GM12878 (cell line): ENCODE results near the gene KMT2E. TPM values are rescaled to one million over a fixed set of nuclear protein-coding genes. Genes with fewer than 3 reads are reported as not detected.

Experiments used
- ATAC-seq: fragments of 200-7000 bp; cut with Tn5 transposase; 3 replicates; pipeline ENCODE4 v1.9.1; 2020; ENCODE audit warnings: mild to moderate bottlenecking, moderate library complexity
- BruUV-seq: library from RNA; stranded (reverse); fragments of 400-500 nt; replicated peaks from 2 replicates; lab custom pipeline; 2021; lab: Mats Ljungman, UMichigan
- CTCF ChIA-PET: fragments of 300-600 bp; sonication (Branson Sonifier 250); formaldehyde crosslinking; extraction: SDS; loops from one replicate; lab custom pipeline; 2021; ENCODE audit warnings: inconsistent platforms; lab: Yijun Ruan, JAX
- POLR2A ChIA-PET: fragments of 350-600 bp; formaldehyde crosslinking; extraction: SDS; loops from one replicate; lab custom pipeline; 2021; ENCODE audit warnings: inconsistent platforms; lab: Charles Lee
- RAD21 ChIA-PET: fragments of 300-600 bp; sonication (Branson Sonifier 250); formaldehyde crosslinking; loops from one replicate; lab custom pipeline; 2023; ENCODE audit warnings: antibody characterized with exemption; ENCODE audit not compliant: unreplicated experiment; lab: Charles Lee
- SMC1A ChIA-PET: fragments of 300-600 bp; sonication (Branson Sonifier 250); formaldehyde crosslinking; loops from one replicate; lab custom pipeline; 2023; ENCODE audit not compliant: unreplicated experiment, uncharacterized antibody; lab: Charles Lee
- DNase-seq: peaks from one replicate; pipeline ENCODE4 v3.0.0-alpha.2; 2011; ENCODE audit warnings: low read depth, low spot score
- FAIRE-seq: peaks from 3 replicates; lab custom pipeline; 2011; peaks lifted over from hg19 to GRCh38; lab: Jason Lieb, UNC
- H2AFZ ChIP-seq: 2 replicates; pipeline ENCODE4 v1.6.0; 2011; ENCODE audit warnings: low read depth, low read length, control low read depth; ENCODE audit not compliant: control insufficient read depth
- H3K27ac ChIP-seq: 2 replicates; pipeline ENCODE4 v1.5.1; 2011; ENCODE audit warnings: control low read depth; ENCODE audit not compliant: control insufficient read depth, insufficient read depth
- H3K27me3 ChIP-seq, 2 experiments: replicated peaks in 1 of 2; 2 replicates each; pipeline versions ENCODE4 v1.6.0 to v1.6.1; 2011; ENCODE audit warnings: low read length in 1 of 2; ENCODE audit not compliant: control insufficient read depth in 2 of 2, insufficient read depth in 2 of 2
- H3K36me3 ChIP-seq, 2 experiments: 2 replicates each; pipeline ENCODE4 v1.5.1; 2011; ENCODE audit warnings: low read length in 1 of 2; ENCODE audit not compliant: control insufficient read depth in 2 of 2, insufficient read depth in 2 of 2
- H3K4me1 ChIP-seq: 2 replicates; pipeline ENCODE4 v1.6.1; 2011; ENCODE audit warnings: mild to moderate bottlenecking, low read length, moderate library complexity, mixed read lengths; ENCODE audit not compliant: control insufficient read depth, insufficient read depth
- H3K4me2 ChIP-seq: 2 replicates; pipeline ENCODE4 v1.6.0; 2011; ENCODE audit warnings: control low read depth; ENCODE audit not compliant: control insufficient read depth, insufficient read depth
- H3K4me3 ChIP-seq: fragments of 200-600 bp; sonication (generic); 2 replicates; pipeline ENCODE4 v1.5.1; 2016
- H3K79me2 ChIP-seq: 2 replicates; pipeline ENCODE4 v1.6.0; 2011; ENCODE audit warnings: low read length; ENCODE audit not compliant: control insufficient read depth, insufficient read depth
- H3K9ac ChIP-seq: 2 replicates; pipeline ENCODE4 v1.8.0; 2011; ENCODE audit warnings: low read length, control low read depth, mixed read lengths; ENCODE audit not compliant: control insufficient read depth, insufficient read depth
- H3K9me3 ChIP-seq: replicated peaks from 3 replicates; pipeline ENCODE4 v1.5.1; 2011; ENCODE audit warnings: mild to moderate bottlenecking, low read length; ENCODE audit not compliant: control insufficient read depth, insufficient read depth
- H4K20me1 ChIP-seq: 2 replicates; pipeline ENCODE4 v1.6.0; 2011; ENCODE audit not compliant: control insufficient read depth, insufficient read depth
- BHLHE40 ChIP-seq, 2 experiments: fragments of 450-650 bp in 1 of 2; IDR thresholded peaks; 2 replicates each; pipeline ENCODE4 v1.6.1; 2011 to 2017; ENCODE audit warnings: low read depth in 2 of 2, borderline replicate concordance in 1 of 2, improper control_type of control experiment in 1 of 2, low read length in 1 of 2, mild to moderate bottlenecking in 1 of 2
- CHD4 ChIP-seq: fragments of 200-600 bp; sonication (generic); IDR thresholded peaks from 2 replicates; pipeline ENCODE4 v1.6.1; 2016; ENCODE audit warnings: mild to moderate bottlenecking
- NFYA ChIP-seq: IDR thresholded peaks from 2 replicates; pipeline ENCODE4 v1.6.1; 2011; ENCODE audit warnings: low read depth, mild to moderate bottlenecking, low read length, improper control_type of control experiment, borderline replicate concordance
- NR2C2 ChIP-seq: IDR thresholded peaks from 2 replicates; pipeline ENCODE4 v1.6.1; 2011; ENCODE audit warnings: borderline replicate concordance, low read depth; ENCODE audit not compliant: control insufficient read depth, insufficient read length
- POLR2AphosphoS2 ChIP-seq: IDR thresholded peaks from 2 replicates; pipeline ENCODE4 v1.6.1; 2011; ENCODE audit warnings: low read depth, mild to moderate bottlenecking, low read length, improper control_type of control experiment, moderate library complexity
- RUNX3 ChIP-seq: IDR thresholded peaks from 2 replicates; pipeline ENCODE4 v1.6.1; 2012; ENCODE audit warnings: low read length, inconsistent platforms
- SIX5 ChIP-seq: IDR thresholded peaks from 2 replicates; pipeline ENCODE4 v1.6.1; 2011; ENCODE audit warnings: mild to moderate bottlenecking, low read depth, low read length, moderate library complexity; ENCODE audit not compliant: severe bottlenecking
- SMAD5 ChIP-seq: IDR thresholded peaks from 2 replicates; pipeline ENCODE4 v1.6.1; 2016; ENCODE audit warnings: antibody characterized with exemption, low read depth
- SUZ12 ChIP-seq: fragments of 200-600 bp; sonication (generic); IDR thresholded peaks from one replicate; pipeline ENCODE4 v1.6.1; 2018; ENCODE audit warnings: antibody characterized with exemption, mild to moderate bottlenecking; ENCODE audit not compliant: unreplicated experiment
- TCF3 ChIP-seq: IDR thresholded peaks from 2 replicates; pipeline ENCODE4 v1.6.1; 2012; ENCODE audit warnings: low read depth, mild to moderate bottlenecking, low read length, borderline replicate concordance; ENCODE audit not compliant: insufficient read depth
- WGBS: methylation state at CpG from one replicate; pipeline ENCODE4 v1.1.6; 2016; ENCODE audit warnings: low lambda C conversion rate; ENCODE audit not compliant: insufficient replicate concordance, insufficient coverage; ENCODE audit errors: missing lambda C conversion rate; 5-methylcytosine and 5-hydroxymethylcytosine counted together
- in situ Hi-C: fragments of 300-500 bp; cut with MboI; formaldehyde crosslinking; loops from 9 replicates; pipeline ENCODE4 v1.14.3; 2018; ENCODE audit warnings: mixed read lengths
- intact Hi-C: fragments of 100-400 bp; cut with micrococcal nuclease; formaldehyde crosslinking; loops from one replicate; pipeline ENCODE4 v1.14.2; 2022; ENCODE audit not compliant: unreplicated experiment
- polyA plus RNA-seq, 11 experiments: library from polyadenylated mRNA; depleted of rRNA in 4 of 11; unstranded in 6 of 11; stranded (reverse) in 5 of 11; fragments of >200 nt; fragmentation: Nextera tagmentation in 4 of 11; fragmentation: Illumina TruSeq in 1 of 11; extraction: Ambion mirVana in 4 of 11; extraction: Trizol in 1 of 11; gene quantifications; 1 replicate in 1 of 11; 2 replicates in 10 of 11; pipeline versions ENCODE4 v1.2.1 to v1.2.3, GENCODE V29; 2011 to 2016; ENCODE audit warnings: inconsistent platforms in 2 of 11, missing spikeins in 2 of 11, low read depth in 1 of 11
- total RNA-seq, 4 experiments: library from RNA; depleted of rRNA in 3 of 4; stranded (reverse); fragments of >200 nt in 3 of 4; fragmentation: Illumina TruSeq in 1 of 4; extraction: Trizol in 1 of 4; gene quantifications; 2 replicates each; pipeline versions ENCODE4 v1.2.1 to v1.2.3, GENCODE V29; 2013 to 2021
- TF ChIP-seq, protein P1 (sequence below): fragments of 450-650 bp; IDR thresholded peaks from 2 replicates; pipeline ENCODE4 v1.6.1; 2017; ENCODE audit warnings: low read depth, mild to moderate bottlenecking, moderate library complexity
- TF ChIP-seq, protein P2 (sequence below): fragments of 450-650 bp; IDR thresholded peaks from 2 replicates; pipeline ENCODE4 v1.6.1; 2017; ENCODE audit warnings: mild to moderate bottlenecking, low read depth, inconsistent platforms; ENCODE audit not compliant: poor library complexity, severe bottlenecking

The KMT2E gene
- total and polyA plus RNA-seq, 10 of the 15 experiments (the other 5 are each of a cell fraction or from before 2014, with no cell fraction given): 13.2 to 68.1 (median 34.1) TPM

DNA sequence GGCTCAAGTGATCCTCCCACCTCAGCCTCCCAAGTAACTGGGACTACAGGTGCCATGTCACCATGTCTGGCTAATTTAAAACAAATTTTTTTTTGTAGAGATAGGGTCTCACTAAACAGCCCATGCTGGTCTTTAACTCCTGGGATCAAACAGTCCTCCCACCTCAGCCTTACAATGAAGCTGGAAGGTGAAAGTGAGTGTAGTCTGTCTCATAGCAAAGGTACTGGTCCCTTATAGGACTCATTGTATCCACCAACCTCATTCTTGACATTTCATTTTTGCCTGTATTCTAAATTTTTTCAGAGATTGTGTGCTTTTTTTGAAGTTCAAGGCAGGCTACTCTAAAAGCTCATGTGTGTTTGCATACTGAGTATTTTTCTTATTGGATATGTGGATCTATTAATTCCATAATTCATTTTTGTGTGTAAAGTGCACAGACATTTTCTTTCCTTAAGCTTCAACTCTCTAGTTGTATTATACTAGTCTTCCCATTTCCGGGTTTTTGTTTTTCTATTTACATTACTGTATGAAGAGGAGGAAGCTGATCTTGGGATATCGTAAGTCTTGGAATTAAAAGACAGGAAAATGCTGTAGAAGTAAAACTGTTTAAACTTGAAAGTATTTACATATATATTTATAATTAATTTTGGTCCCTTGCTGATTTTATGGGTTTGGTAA lies 13.3 kb downstream of the KMT2E start:
- Histone ChIP-seq H4K20me1 (no peaks in the 10 kb centered on the region), H3K36me3 (peaks cover 0 to 2% of the 10 kb centered on the region in 2 experiments; a peak in 2 of 4 replicates), H2AFZ (no peak overlapping the region), H3K79me2 (peaks cover 99% of the 10 kb centered on the region), H3K9me3 (no peaks in the 10 kb centered on the region; the same call in 1 of the 3 replicates), H3K4me1 (peaks cover 18% of the 10 kb centered on the region), H3K9ac (no peak overlapping the region), H3K27me3 (no peaks in the 10 kb centered on the region), H3K4me2 (peak overlapping the region; percentile 44), H3K4me3 (peak overlapping the region; percentile 28; the same call in 1 of the 2 replicates), H3K27ac (no peak overlapping the region)
- BruUV-seq: no TSS peak
- RAD21 ChIA-PET: interaction anchor here (0.7 to 4.4 kb wide), 10 partner anchors 8 to 105 kb away, joined by 3 to 52 read pairs (median 5); partner anchors contain the start of gene KMT2E
- no peak for DNase-seq
- POLR2A ChIA-PET: interaction anchor here (0.6 to 5.2 kb wide), 6 partner anchors 10 to 504 kb away, joined by 3 to 50 read pairs (median 14); partner anchors contain the start of gene KMT2E
- in situ Hi-C loops (no loop called here), intact Hi-C loops (no loop called here)
- TF ChIP-seq POLR2AphosphoS2 (no peak), CHD4 (no peak), SMAD5 (no peak), RUNX3 (no peak), NR2C2 (no peak), TCF3 (no peak), NFYA (no peak), SUZ12 (no peak), BHLHE40 (IDR thresholded peaks at IDR 0.05; ENCODE audit: borderline replicate concordance in 1 of 2, low read depth in 2 of 2, low read length in 1 of 2) (no peak), SIX5 (no peak)
- TF ChIP-seq, protein P1, sequence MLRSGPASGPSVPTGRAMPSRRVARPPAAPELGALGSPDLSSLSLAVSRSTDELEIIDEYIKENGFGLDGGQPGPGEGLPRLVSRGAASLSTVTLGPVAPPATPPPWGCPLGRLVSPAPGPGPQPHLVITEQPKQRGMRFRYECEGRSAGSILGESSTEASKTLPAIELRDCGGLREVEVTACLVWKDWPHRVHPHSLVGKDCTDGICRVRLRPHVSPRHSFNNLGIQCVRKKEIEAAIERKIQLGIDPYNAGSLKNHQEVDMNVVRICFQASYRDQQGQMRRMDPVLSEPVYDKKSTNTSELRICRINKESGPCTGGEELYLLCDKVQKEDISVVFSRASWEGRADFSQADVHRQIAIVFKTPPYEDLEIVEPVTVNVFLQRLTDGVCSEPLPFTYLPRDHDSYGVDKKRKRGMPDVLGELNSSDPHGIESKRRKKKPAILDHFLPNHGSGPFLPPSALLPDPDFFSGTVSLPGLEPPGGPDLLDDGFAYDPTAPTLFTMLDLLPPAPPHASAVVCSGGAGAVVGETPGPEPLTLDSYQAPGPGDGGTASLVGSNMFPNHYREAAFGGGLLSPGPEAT: no peak
- TF ChIP-seq, protein P2, sequence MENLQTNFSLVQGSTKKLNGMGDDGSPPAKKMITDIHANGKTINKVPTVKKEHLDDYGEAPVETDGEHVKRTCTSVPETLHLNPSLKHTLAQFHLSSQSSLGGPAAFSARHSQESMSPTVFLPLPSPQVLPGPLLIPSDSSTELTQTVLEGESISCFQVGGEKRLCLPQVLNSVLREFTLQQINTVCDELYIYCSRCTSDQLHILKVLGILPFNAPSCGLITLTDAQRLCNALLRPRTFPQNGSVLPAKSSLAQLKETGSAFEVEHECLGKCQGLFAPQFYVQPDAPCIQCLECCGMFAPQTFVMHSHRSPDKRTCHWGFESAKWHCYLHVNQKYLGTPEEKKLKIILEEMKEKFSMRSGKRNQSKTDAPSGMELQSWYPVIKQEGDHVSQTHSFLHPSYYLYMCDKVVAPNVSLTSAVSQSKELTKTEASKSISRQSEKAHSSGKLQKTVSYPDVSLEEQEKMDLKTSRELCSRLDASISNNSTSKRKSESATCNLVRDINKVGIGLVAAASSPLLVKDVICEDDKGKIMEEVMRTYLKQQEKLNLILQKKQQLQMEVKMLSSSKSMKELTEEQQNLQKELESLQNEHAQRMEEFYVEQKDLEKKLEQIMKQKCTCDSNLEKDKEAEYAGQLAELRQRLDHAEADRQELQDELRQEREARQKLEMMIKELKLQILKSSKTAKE: no peak
- peak; percentile 51 for ATAC-seq
- WGBS: 85% methylated on average over 2 of the region's 2 CpGs
- CTCF ChIA-PET: interaction anchor here (0.6 to 3.6 kb wide), 9 partner anchors 10 to 561 kb away, joined by 3 to 22 read pairs (median 6); no protein-coding TSS in a partner anchor
- FAIRE-seq: no peak
- SMC1A ChIA-PET: interaction anchor here (1.2 to 6.5 kb wide), 13 partner anchors 11 to 292 kb away, joined by 3 to 87 read pairs (median 6); partner anchors contain the start of gene KMT2E
